Glomerular visceral epithelial cell (primary cell): Measurements from ENCODE around the gene ADAMTS3.
A peak's percentile ranks its signal among the peaks of the same experiment; 100 is the strongest.

Experiments
- DNase-seq: peaks from one replicate; pipeline ENCODE4 v3.0.0-alpha.2; 2016; ENCODE audit errors: extremely low spot score

Gene ADAMTS3

GRCh38 chr4:72351521-72351920 lies 217.5 kb downstream of the ADAMTS3 start:
- no peak for DNase-seq

GRCh38 chr4:72348701-72349100 lies 220.3 kb downstream of the ADAMTS3 start:
- DNase-seq, result no peak

- no peak for DNase-seq
Measured at GRCh38 chr4:72344418-72344817, 224.6 kb downstream of the ADAMTS3 start.

- DNase-seq, result no peak
Measured at GRCh38 chr4:72341432-72341820, 227.6 kb downstream of the ADAMTS3 start.

GRCh38 chr4:72340803-72341431 lies 228.1 kb downstream of the ADAMTS3 start:
- DNase-seq, result no peak

GRCh38 chr4:72338060-72338459 lies 231.0 kb downstream of the ADAMTS3 start:
- no peak for DNase-seq

GRCh38 chr4:72330381-72330780 lies 238.6 kb downstream of the ADAMTS3 start:
- no peak for DNase-seq

GRCh38 chr4:72326692-72327632 lies 242.1 kb downstream of the ADAMTS3 start:
- DNase-seq, result peak; percentile 45

- DNase-seq, result no peak
Measured at GRCh38 chr4:72325215-72325614, 243.8 kb downstream of the ADAMTS3 start.

- DNase-seq, result peak; percentile 53
Measured at GRCh38 chr4:72323227-72323626, 245.8 kb downstream of the ADAMTS3 start.

- DNase-seq, result no peak
Measured at GRCh38 chr4:72320223-72320948, 248.6 kb downstream of the ADAMTS3 start.

GRCh38 chr4:72319601-72320021 lies 249.4 kb downstream of the ADAMTS3 start:
- DNase-seq, result peak; percentile 77

- DNase-seq, result peak; percentile 76
Measured at GRCh38 chr4:72318421-72319170, 250.4 kb downstream of the ADAMTS3 start.

GRCh38 chr4:72314869-72315268 lies 254.2 kb downstream of the ADAMTS3 start:
- DNase-seq, result peak; percentile 49

GRCh38 chr4:72313121-72313520 lies 255.9 kb downstream of the ADAMTS3 start:
- DNase-seq, result no peak

- DNase-seq, result peak; percentile 73
Measured at GRCh38 chr4:72312032-72312650, 256.9 kb downstream of the ADAMTS3 start.

- no peak for DNase-seq
Measured at GRCh38 chr4:72311291-72311690, 257.7 kb downstream of the ADAMTS3 start.

GRCh38 chr4:72305620-72306019 lies 263.4 kb downstream of the ADAMTS3 start:
- DNase-seq, result no peak

GRCh38 chr4:72305080-72305479 lies 263.9 kb downstream of the ADAMTS3 start:
- DNase-seq, result no peak

- peak; percentile 50 for DNase-seq
Measured at GRCh38 chr4:72302981-72303704, 265.9 kb downstream of the ADAMTS3 start.
